ENCODE measurements around the gene MZF1.

Gene MZF1

DNA sequence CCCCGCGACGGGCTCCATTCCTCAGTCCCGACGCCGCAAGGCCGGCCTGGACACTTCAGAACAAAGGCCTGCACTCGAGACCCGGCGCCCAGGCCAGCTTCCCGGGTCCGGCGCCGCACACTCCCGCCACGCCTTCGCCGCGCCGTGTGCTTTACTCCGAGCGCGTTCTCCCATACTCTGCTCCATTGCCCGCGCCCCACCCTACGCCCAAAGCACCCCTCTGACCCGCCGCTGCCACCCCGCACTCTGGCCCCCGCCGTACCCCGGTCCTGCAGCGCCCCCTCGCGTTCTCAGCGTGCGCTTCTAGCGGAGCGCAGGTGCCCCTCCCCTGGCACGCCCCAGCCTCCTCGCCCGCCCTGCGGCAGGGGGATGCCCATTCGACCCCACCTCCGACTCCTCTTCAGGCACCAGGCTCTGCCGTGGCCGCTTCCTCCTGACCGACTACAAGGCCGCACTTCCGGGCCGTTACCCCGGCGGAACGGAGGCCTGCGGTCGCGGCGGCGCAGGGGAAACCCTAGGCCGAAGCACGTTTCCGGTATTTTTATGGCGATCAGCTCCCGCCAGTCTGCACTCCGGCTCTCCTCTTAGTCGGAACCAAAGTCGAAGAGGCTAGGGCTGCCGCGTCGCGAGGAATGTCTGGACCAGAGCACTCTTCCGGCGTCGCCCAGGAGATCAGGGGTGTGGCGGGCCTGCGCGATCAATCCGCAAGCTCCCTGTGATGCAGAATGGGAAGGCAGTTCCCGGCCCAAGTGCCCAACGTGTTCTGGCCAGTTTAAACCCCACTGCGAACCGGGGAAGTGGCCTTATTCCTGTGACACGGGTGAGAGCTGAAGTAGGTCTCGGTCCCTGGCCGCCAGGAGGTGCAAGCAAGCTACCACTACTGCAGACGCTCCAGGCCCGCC lies 53.5 kb downstream of the MZF1 start, which contains the start of gene ZBTB45:
ZBTB45 (minus strand) TSS at position 456 of the 902 bp plus-strand sequence. CDS start 2,137 bp downstream, outside the sequence.
- H3K27ac ChIP-seq (ENCODE audit: low read length): peak within 1 kb of the TSS; percentile 86
- H3K27me3 ChIP-seq (ENCODE audit: control insufficient read depth, insufficient read depth, low read length): no peaks in the 10 kb centered on the region
- peak within 1 kb of the TSS; percentile 98 for H3K9ac ChIP-seq (ENCODE audit: low read length)
- peaks cover 19% of the 10 kb centered on the region for H3K4me1 ChIP-seq (ENCODE audit: control insufficient read depth, low read depth, low read length)
- H3K36me3 ChIP-seq (ENCODE audit: control insufficient read depth, low read depth, low read length): no peaks in the 10 kb centered on the region
- no peaks in the 10 kb centered on the region for H3K9me3 ChIP-seq (ENCODE audit: control insufficient read depth, low read depth, low read length)
- H3K4me3 ChIP-seq (ENCODE audit: low read length): peak within 1 kb of the TSS; percentile 93

DNA sequence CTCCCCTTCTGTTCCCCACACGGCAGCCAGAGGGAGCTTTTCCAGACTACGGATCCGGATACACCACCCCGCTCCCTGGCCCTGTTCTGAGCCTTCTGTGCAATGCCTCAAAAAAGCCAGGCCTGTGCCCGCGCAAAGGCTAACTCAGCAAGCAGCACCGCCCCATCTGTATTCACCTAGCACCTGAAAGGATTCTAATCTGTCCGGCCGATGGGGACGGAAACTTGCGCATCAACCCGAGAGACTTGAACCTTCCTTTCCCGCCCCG lies 54.1 kb downstream of the MZF1 start:
- no peaks in the 10 kb centered on the region for H3K9me3 ChIP-seq (ENCODE audit: control insufficient read depth, low read depth, low read length)
- peaks cover 22% of the 10 kb centered on the region for H3K4me1 ChIP-seq (ENCODE audit: control insufficient read depth, low read depth, low read length)
- peak overlapping the region; percentile 93 for H3K4me3 ChIP-seq (ENCODE audit: low read length)
- H3K9ac ChIP-seq (ENCODE audit: low read length): peak overlapping the region; percentile 98
- no peaks in the 10 kb centered on the region for H3K36me3 ChIP-seq (ENCODE audit: control insufficient read depth, low read depth, low read length)
- H3K27me3 ChIP-seq (ENCODE audit: control insufficient read depth, insufficient read depth, low read length): no peaks in the 10 kb centered on the region
- peak overlapping the region; percentile 86 for H3K27ac ChIP-seq (ENCODE audit: low read length)

DNA sequence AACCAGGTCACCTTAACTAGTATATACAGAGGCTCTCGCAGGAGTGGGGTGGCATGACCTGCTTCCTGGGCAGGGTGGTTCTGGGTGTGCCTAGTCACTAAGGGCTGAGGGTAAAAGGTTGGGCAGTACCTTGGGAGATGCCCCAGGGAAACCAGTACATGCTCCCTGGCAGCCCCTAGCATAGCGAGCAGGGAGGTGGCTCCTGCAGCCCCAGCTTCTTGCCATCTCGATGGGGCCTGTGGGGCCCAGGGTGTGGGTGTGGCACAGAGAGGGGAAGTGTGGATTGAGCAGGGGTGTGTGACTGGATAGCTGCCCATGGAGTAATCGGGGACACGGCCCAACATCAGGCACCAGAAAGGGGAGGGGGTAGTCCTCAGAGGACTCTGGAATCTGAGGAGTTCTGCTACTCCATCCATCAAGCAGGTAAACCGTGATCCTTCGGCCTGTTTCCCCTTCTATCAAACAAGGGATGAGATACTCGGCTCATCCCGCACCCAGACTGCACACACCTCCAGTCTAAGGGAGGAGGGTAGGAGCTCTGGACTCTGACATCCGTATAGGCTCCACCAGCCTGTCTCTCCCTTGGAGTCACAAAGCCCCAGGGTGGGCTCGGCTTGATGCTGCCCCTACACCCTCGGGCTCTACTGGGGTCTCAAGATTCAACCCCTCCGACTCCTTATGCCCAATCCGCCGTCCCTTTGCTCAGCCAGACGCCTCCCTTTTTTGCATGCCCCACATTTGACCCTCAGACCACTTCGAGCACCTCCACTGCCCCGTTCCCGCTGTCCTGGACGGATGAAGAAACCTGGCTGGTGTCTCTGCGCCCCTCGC lies 54.7 kb downstream of the MZF1 start:
- no peaks in the 10 kb centered on the region for H3K36me3 ChIP-seq (ENCODE audit: control insufficient read depth, low read depth, low read length)
- no peaks in the 10 kb centered on the region for H3K9me3 ChIP-seq (ENCODE audit: control insufficient read depth, low read depth, low read length)
- H3K27me3 ChIP-seq (ENCODE audit: control insufficient read depth, insufficient read depth, low read length): no peaks in the 10 kb centered on the region
- H3K4me3 ChIP-seq (ENCODE audit: low read length): peak overlapping the region; percentile 93
- H3K4me1 ChIP-seq (ENCODE audit: control insufficient read depth, low read depth, low read length): peaks cover 22% of the 10 kb centered on the region
- peak overlapping the region; percentile 98 for H3K9ac ChIP-seq (ENCODE audit: low read length)
- no peak overlapping the region for H3K27ac ChIP-seq (ENCODE audit: low read length)

DNA sequence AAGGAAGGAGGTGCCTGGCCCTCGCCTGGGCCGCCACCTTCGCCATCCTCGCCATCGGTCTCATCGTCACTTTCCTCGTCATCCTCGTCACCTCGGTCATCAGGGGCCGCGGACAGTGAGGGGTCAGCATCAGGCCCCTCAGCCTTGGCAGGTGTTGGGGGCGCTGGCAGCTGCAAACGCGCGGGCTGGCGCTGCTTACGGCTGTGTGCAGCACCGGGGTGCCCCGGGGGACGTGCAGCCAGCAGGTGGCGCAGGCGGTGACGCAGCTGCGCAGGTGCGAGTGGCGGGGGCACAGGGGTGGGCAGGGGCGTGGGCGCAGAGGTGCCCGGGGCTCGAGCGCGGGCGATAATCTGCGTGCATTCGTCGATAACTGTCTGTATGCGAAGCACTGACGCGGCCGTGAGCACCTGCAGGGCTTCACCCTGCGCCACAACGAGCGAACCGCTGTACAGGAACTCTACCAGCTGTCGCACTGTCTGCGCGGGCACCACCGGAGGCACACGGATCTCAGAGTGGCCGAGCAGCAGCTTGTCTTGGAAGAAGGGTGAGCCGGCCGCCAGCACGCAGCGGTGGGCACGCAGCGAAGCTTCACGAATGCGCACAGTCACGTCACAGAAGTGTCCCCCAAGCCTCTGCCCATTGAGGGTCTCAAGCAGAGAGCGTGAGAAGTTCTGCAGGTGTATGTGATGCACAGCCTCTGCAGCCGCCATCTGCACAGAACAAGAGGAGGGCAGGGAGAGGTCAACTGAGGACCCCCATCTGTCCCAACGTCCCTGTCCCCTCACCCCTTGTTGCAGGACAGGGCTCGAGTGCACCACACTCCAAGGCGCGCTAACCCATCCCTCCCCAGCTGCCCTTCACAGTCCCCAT lies 55.9 kb downstream of the MZF1 start:
- no peak overlapping the region for H3K4me3 ChIP-seq (ENCODE audit: low read length)
- H3K4me1 ChIP-seq (ENCODE audit: control insufficient read depth, low read depth, low read length): peaks cover 22% of the 10 kb centered on the region
- H3K27ac ChIP-seq (ENCODE audit: low read length): no peak overlapping the region
- H3K36me3 ChIP-seq (ENCODE audit: control insufficient read depth, low read depth, low read length): no peaks in the 10 kb centered on the region
- H3K9ac ChIP-seq (ENCODE audit: low read length): no peak overlapping the region
- no peaks in the 10 kb centered on the region for H3K9me3 ChIP-seq (ENCODE audit: control insufficient read depth, low read depth, low read length)
- H3K27me3 ChIP-seq (ENCODE audit: control insufficient read depth, insufficient read depth, low read length): no peaks in the 10 kb centered on the region

DNA sequence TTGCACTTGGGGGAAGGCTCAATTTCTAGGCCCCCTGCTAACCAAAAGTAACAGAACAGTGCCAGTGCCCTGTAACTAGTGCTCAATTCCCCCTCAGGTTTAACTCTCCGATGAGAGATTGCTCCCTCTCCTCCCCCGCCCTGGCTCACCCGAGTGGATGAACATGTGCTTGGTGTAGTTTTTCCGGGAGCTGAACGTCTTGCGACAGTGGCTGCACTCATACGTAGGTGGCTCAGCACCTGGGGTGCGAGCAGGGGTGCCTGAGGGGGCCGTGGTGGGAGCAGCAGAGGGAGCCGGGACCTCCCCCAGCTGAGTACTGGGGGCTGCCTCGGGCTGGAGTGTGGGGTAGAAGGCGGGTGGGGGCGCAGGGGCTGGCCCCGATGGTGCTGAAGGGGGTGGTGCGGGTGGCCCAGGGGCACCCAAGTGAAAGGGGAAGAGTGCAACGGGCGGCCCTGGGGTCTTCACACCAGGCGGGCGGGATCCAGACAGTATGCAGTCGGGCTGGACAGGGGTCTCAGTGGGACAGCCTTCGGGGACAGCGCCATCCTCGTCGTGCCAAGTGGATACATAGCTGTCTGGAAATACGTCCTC lies 56.8 kb downstream of the MZF1 start:
- H3K4me1 ChIP-seq (ENCODE audit: control insufficient read depth, low read depth, low read length): peaks cover 22% of the 10 kb centered on the region
- H3K36me3 ChIP-seq (ENCODE audit: control insufficient read depth, low read depth, low read length): no peaks in the 10 kb centered on the region
- H3K27me3 ChIP-seq (ENCODE audit: control insufficient read depth, insufficient read depth, low read length): no peaks in the 10 kb centered on the region
- H3K4me3 ChIP-seq (ENCODE audit: low read length): peak overlapping the region; percentile 28
- peak overlapping the region; percentile 27 for H3K9ac ChIP-seq (ENCODE audit: low read length)
- no peaks in the 10 kb centered on the region for H3K9me3 ChIP-seq (ENCODE audit: control insufficient read depth, low read depth, low read length)
- no peak overlapping the region for H3K27ac ChIP-seq (ENCODE audit: low read length)

DNA sequence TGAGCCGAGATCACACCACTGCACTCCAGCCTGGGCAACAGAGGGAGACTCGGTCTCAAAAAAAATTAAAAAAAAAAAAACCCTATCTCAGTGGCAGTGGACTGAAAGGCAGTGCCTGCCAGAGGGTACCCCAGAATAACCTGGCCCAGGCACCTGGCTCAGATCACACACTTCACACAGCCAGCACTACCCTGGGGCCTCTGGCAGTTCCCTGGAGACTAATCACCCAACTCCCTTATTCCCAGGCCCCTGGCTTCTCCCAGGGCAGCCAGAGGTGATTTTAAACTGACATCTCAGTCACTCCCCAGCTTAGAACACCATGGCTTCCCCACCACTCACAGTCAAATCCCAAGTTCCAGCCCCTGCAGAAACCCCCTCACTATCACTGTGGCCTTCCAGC lies 57.9 kb downstream of the MZF1 start:
- no peak overlapping the region for H3K27ac ChIP-seq (ENCODE audit: low read length)
- no peaks in the 10 kb centered on the region for H3K9me3 ChIP-seq (ENCODE audit: control insufficient read depth, low read depth, low read length)
- no peaks in the 10 kb centered on the region for H3K36me3 ChIP-seq (ENCODE audit: control insufficient read depth, low read depth, low read length)
- no peak overlapping the region for H3K4me3 ChIP-seq (ENCODE audit: low read length)
- peaks cover 22% of the 10 kb centered on the region for H3K4me1 ChIP-seq (ENCODE audit: control insufficient read depth, low read depth, low read length)
- no peaks in the 10 kb centered on the region for H3K27me3 ChIP-seq (ENCODE audit: control insufficient read depth, insufficient read depth, low read length)
- no peak overlapping the region for H3K9ac ChIP-seq (ENCODE audit: low read length)

DNA sequence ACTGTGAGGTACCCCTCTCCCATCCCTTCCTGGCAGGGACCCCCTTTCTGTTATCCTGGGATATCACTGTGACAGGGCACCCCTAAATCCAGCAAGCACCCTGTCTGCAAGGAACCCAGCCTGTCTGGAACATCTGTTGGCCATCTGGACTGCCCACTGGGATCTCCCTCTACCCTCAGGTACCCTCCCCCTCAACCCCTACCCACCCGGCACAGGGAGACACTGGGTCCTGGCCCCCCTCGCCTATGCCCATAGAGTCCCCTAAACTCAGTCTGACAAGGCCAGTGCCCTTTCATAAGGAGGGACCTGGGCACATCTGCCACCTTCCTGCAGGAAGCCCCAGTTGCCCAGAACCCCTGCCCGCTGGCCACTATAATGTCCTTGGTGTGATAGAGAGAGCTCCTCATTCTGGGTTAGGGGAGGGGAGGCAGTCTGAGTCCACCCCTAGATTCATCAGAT lies 58.5 kb downstream of the MZF1 start:
- Histone ChIP-seq H3K36me3 (ENCODE audit: control insufficient read depth, low read depth, low read length) (no peaks in the 10 kb centered on the region), H3K27ac (ENCODE audit: low read length) (peak overlapping the region; percentile 35), H3K4me1 (ENCODE audit: control insufficient read depth, low read depth, low read length) (peaks cover 22% of the 10 kb centered on the region), H3K9ac (ENCODE audit: low read length) (peak overlapping the region; percentile 57), H3K4me3 (ENCODE audit: low read length) (peak overlapping the region; percentile 55), H3K9me3 (ENCODE audit: control insufficient read depth, low read depth, low read length) (no peaks in the 10 kb centered on the region), H3K27me3 (ENCODE audit: control insufficient read depth, insufficient read depth, low read length) (no peaks in the 10 kb centered on the region)

DNA sequence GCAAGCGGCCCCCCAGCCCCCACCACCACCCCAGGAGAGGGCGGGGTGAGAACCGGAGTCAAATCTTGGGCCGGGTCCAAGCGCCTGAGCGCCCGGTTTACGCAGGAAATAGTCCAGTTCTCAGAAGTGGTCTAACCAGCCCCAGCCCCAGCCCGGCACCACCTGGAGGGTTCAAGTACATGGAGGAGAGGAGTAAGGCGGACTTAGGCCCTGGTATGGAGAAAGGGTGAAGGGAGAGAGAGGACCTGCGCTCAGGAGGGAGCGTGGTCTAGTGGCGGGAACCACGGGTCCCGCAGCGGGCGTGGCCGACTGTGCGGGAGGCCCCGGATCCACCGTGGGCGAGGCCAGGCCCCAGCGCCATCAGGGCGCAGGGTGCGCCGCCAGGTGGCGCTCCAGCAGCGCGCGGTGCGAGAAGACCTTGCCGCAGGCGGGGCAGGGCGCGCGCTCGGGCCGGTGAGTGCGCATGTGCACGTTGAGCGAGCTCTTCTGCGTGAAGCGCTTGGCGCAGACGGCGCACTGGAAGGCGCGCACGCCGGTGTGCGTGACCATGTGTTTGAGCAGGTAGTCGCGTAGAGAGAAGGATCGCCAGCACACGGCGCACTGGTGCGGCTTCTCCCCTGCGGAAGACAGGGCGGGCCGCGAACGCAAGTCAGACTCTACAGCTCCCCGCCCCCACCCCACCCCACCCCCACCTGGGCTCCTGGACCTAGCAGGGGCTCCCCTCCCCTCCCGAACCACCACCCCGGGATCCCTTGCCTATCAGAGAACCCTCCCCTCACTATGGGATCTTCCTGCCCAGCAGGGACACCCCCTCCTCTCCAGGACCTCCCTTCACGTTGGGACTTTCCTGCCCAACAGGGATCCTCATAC lies 59.2 kb downstream of the MZF1 start:
- Histone ChIP-seq H3K27ac (ENCODE audit: low read length) (peak overlapping the region; percentile 35), H3K4me1 (ENCODE audit: control insufficient read depth, low read depth, low read length) (peaks cover 22% of the 10 kb centered on the region)

DNA sequence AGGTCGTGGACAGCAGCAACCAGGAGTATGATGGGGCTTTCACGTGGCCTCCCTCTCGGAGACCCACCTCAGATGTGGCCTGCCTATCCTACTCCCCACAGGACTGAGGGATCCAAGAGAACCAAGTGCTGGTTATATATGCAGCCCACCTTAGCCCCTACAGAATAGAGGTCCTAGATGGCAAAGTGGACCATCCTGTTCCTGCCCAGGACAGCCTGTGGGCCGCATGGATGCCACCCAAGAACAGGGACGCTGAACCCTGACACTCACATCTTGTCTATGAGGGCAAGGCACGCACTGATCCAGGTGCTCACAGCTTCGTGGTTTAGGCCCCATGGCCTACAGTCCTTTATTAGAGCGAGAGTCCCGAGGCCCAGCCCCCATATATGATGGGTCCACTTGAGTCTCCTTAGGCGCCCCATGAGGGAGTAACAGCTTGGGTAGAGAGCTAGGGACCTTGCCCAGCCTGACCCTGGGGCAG lies 59.9 kb downstream of the MZF1 start:
- Histone ChIP-seq H3K9ac (ENCODE audit: low read length) (peak overlapping the region; percentile 26), H3K4me3 (ENCODE audit: low read length) (no peak overlapping the region)

More for the DNA sequence above, 59.2 kb downstream of the MZF1 start:
- peak overlapping the region; percentile 55 for H3K4me3 ChIP-seq (ENCODE audit: low read length)
- peak overlapping the region; percentile 57 for H3K9ac ChIP-seq (ENCODE audit: low read length)
- no peaks in the 10 kb centered on the region for H3K9me3 ChIP-seq (ENCODE audit: control insufficient read depth, low read depth, low read length)
- H3K36me3 ChIP-seq (ENCODE audit: control insufficient read depth, low read depth, low read length): no peaks in the 10 kb centered on the region
- no peaks in the 10 kb centered on the region for H3K27me3 ChIP-seq (ENCODE audit: control insufficient read depth, insufficient read depth, low read length)

More for the DNA sequence above, 59.9 kb downstream of the MZF1 start:
- H3K4me1 ChIP-seq (ENCODE audit: control insufficient read depth, low read depth, low read length): peaks cover 17% of the 10 kb centered on the region
- no peaks in the 10 kb centered on the region for H3K9me3 ChIP-seq (ENCODE audit: control insufficient read depth, low read depth, low read length)
- no peak overlapping the region for H3K27ac ChIP-seq (ENCODE audit: low read length)
- no peaks in the 10 kb centered on the region for H3K36me3 ChIP-seq (ENCODE audit: control insufficient read depth, low read depth, low read length)
- H3K27me3 ChIP-seq (ENCODE audit: control insufficient read depth, insufficient read depth, low read length): no peaks in the 10 kb centered on the region

Data from iPS-18a (cell line).